HG03575 (cell line): ENCODE measurements around the gene MMP24.
"Not testable (repeated sequence)": the region's sequence is repeated elsewhere in the genome, so short reads cannot be mapped to it uniquely, and the experiment has no call there.

Experiments used
- ATAC-seq: cut with Tn5 transposase; IDR thresholded peaks from one replicate; pipeline ENCODE4 v1.9.1; 2021; ENCODE audit not compliant: unreplicated experiment, insufficient number of reproducible peaks, low FRiP score; ENCODE audit errors: extremely low read depth

The MMP24 gene

DNA sequence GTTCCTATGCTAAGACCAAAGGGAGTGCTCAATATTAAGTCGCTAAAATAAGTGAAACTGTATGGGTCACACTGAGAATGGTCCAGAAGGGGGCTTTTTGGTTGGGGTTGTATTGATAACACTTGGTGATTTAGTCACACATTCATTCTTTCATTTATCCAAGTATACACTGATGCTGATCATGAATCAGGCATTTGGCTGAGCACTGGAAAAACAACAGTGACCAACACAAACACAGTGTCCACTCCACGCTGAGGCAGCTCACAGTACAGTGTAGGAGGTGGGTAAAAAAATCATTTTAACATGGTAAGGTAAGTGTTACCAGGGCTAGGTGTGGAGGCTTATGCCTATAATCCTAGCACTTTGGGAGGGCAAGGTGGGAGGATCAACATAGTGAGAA, 74.9 kb downstream of the MMP24 start:
- ATAC-seq = no peak

DNA sequence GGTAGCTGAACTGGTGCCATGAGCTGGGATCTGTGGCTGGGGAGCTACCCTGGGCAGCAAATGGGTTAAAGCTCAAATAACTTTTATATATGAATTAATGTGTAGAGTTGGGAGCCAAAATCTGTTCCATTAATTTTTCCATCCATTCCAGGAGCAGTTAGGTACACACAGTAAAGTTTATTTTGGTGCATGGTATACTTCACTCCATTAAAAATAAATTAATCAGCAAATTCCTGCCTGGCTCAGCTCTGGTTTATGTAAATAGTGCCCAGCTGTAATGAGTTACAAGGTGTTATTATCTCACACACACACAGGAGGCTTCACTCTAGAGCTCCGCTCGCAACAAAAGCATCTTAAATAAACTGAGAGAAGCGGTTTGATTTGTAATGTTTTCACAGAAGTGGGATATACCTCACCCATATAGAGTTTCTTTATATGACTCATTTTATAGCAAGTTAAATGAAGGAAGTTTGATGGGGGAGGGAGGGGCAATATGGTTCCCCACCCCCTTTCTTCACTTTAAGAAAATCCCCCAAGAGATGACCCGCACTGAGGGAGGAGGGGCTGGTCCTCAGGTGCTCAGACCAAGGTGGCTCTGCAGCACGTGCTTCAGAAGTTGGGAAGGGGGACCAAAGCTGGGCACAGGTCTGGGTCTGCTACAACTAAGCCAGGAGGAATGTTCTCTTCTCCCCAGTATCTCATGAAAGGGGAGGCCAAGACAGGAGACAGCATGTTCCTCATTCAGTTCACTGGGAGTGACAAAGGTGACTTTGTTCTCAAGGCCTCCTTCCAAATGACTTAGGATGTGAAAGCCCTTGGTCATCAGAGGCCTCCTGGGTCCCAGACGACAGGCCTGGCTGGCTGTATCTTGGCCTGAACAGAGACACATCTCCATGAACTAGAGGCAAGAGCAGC, 76.2 kb downstream of the MMP24 start:
- no peak for ATAC-seq

DNA sequence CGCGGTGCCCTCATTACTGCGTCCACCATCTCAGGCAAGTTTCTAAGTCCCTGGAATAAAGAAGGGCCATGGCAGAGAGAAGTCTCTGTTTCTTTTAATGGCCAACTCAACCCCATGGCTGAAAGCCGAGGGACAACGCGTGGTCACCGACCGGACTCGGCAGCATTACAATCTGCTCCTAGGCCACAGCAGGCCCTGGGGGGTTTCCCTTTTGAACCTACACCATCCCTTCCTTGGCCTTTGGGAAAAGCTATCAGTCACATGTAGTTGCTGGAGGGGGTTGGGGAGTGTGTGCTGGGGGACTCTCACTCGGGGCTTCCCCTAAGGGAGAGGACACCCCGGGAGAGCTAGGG, 76.9 kb downstream of the MMP24 start:
- no peak for ATAC-seq

DNA sequence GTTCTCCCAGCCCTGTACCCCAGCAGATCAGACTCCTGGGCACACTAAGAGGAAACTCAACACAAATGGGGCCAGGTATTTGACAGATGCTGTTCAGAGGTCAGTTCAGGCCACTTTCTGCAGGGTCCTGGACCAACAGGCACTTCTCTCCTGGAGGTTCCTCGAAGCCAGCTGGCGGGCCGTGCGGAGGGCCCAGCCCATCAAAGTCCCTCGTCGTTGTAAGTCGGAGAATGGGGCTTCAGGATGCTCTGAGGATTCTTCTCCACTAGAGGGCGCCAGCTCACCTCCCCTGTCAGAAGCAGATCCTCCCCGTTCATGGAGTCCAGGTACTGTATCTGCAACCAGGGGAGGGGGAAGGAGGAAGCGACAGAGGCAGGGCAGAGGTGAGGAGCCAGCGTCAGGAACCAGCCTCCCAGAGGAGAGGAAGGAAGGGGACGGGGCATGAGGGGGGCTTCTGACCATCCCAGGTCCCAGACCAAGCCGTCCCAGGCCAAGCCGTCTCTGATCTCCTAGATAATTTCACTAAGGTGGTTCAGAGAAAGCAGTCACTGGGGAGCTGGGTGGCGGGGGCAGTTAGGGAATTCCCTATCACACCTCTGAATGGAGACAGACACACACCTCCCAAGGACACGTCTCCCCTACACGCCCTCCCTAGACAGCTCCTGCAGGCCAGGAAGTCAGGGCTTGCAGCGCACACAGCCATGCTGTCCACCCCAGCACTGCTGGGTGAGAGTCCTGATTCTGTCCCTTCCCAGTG, 77.4 kb downstream of the MMP24 start:
- no peak for ATAC-seq

DNA sequence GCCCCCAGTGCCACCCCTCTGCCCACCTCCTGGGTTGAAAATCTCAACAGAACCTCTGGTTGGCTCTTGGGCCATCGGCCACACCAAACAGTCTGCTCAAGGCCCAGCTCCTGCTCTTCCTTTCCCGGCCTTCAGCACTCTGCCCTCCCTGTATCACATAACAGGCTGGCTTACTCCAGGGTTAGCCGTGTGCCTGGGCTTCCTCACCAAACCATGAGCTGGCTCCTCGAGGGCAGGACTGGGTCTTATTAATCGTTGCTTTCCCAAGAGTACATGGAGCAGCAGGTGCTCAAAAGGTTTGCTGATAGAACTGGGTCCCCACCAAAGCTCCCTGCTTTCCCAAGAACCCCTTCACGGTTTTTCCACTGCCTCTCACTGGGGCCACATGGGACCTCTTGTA, 78.5 kb downstream of the MMP24 start:
- ATAC-seq = no peak

DNA sequence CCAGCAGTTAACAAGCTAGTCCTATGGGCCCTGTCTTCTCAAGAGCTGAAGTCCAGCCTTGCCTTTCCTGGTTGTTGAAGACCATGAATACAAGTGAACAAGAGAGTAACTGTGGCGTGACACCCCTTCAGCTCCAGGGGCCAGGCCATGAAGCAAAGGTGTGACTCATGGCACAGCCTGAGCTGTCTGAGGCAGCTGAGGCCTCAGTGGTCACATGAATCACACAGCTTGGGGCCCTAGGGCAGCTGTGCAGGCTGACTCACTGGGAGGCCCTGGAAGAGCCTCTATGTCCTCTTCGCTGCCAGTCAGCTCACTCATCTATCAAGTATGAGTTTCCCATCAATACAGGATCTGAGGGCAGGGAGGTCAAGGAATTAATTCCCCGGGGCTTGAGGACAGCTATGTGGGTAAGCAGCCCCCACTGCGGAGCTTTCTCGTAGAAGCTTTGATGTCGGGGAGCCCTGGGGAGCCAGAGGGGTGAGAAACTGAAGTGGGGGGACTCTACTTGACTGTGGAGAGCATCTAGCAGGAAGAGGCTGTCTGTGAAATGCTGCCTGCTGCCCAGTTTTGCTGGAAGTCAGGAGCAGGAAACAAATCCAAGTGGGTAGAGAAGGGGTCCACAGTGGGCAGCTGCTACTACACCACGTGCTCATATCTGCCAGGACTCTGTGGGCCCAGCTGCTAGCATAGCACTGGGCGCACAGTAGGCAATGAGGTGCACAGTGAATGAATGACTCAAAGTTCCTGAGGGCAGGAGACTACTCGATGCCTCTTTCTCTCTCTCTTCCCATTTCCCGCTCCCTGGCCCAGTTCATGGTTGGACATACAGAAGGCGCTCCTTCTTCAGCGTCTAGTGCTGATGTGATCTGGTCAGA, 79.4 kb downstream of the MMP24 start:
- no peak for ATAC-seq

DNA sequence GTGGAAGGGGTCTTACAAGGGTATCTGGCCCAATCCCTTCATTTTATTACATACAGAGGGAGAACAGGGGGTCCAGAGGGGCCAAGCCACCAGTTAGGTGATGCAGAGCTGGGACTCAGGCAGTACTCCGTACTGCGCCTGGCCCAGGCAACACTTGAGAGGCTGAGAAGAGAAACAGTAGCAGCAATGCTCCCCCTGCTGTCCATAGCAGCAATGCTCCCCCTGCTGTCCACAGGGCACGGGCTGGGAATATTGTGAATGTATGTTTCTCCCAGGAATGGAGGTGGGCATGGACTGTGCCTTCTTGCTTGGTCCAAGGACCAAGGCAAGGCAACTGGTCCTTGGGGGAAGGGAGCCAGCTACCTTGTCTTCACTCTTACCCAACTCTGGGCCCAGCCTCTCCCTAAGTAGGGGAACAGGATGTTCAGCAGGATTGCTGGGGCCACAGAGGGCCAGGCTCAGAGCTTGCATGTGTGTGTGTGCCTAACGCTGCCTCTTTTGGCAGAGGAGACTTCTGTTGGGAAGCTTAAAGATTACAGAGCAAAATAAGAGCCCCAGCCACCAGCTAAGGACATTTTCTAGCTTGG, 80.5 kb downstream of the MMP24 start:
- no peak for ATAC-seq

DNA sequence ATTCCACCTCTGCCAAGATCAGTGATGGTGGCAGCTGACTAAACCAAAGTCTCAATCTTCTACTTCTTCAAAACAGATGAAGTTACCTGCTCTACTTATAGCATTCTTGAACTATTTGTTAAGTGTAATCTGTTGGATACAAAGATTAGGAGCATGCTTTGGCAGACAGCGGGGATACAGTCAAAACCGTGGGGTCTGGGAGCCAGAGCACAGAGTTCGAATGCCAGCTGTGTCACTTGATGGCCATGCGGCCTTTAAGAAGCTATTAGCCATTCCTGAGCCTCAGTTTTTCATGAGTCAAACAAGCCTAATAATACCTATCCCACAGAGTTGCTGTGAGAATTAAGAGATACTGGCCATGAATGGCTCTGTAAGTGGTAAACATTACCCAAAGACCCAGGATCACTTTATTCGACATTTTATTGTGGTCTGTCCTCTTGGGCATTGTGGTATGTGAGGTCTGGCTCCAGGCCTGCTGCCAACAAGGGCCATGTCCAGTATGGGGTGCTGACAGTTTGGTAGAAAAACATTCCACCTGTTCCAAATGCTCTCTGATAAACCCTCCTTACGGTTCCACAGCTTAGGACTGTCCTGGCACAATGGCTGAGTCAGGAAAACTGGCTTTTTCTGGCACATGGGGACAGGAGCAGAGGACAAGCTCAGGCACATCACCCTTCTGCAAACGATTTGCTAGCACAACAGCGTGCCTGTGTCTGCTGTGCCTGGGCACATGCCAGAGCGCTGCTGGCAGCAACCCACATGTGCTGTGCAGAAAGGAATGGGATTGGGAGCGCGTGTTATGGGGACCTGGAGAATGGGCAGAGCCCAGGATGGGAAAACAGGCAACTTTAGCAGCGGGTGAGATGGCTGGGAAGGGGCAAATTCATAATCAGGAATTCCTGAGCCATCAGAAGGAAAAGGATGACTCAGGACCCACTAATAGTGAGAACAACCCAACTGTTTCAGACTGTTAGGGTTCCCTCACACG, 81.5 kb downstream of the MMP24 start:
- ATAC-seq = no peak

DNA sequence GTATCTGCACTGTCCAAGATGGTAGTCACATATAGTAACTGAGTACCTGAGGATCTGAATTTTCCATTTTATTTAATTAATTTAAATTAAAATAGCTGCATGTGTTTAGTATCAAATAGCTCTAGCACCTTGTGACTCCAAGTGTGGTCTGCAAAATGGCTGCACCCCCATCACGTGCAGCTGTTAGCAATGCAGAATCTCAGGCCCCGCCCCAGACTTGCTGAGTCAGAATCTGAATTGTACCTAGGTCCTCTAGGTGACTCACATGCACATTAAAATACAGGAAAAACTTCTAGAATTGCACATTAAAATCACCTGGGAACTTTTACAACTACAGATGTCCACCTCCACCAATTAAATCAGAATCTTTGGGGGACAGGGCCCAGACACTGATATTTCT, 84.9 kb downstream of the MMP24 start:
- ATAC-seq = no peak

DNA sequence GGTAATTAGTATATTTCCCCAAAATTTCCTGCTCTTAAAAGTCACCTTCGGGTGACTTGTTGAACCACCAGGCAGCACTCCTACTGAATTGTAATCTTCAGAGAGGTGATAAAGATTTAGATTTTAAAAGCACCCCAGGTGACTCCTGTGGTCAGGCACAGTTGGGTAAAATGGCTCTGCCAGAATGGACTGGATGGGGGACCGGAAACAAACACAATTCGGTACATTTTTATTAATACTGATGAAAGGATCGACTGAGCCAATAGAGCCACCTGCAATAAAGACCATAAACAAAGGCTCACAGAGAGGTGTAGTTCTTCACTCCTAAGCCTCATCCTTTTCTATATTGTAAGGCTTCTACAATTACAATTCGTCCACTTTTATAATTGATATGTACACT, 85.3 kb downstream of the MMP24 start:
- no peak for ATAC-seq

DNA sequence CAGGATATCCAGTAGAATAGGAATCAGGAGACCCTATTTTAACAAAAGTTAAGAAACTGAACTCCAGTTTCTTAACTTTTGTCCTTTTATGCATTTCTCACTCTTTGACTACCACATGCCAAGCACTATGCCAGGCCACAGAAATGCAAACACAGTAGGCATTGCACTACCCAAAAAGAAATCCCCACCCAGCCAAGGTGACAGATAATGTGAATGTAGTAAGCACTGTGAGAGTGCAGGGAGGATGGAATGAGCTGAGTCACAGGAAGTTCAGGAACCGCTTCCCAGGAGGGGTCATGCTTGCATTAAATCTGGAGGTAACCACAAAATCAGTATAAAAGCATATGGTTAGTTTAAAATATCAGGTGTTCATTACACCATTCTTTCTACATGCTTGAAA, 85.8 kb downstream of the MMP24 start:
- no peak for ATAC-seq

DNA sequence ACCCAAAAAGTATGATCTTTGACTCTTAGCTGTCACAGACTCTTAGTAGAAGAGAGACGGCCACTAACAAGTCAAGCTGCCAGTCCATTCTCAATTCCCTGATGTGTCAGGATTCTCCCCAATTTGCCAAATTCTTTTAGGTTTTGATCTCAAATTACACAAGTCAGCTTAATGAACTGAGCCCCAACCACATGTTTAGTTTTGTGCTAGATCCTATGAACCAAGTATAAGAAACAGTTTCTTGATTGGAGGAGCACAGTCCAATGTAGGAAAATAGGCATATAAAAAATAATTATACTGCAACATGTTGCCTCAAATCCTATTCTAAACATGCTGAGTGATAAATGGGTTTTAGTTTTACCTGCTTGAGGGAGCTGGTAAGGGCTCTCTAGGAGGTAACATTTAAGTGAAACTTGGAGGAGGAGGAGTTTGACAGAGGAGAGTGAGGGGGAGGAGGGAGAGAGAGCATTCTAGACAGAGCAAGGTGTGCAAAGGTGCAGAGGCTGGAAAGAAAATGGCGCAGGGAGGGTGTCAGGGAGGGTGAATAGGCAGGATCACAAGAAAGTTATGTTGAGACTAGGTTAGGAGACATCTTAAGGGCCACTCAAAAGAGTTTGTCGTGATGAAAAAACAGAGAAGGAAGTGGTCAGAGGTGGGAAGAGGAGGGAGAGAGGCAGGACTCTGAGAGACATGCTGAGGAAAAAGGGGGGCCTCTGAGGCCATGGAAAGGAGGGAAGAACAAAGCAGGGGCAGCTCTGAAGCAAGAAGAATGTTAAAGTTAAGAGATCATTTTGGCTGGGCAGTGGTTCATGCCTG, 88.5 kb downstream of the MMP24 start:
- ATAC-seq = no peak

DNA sequence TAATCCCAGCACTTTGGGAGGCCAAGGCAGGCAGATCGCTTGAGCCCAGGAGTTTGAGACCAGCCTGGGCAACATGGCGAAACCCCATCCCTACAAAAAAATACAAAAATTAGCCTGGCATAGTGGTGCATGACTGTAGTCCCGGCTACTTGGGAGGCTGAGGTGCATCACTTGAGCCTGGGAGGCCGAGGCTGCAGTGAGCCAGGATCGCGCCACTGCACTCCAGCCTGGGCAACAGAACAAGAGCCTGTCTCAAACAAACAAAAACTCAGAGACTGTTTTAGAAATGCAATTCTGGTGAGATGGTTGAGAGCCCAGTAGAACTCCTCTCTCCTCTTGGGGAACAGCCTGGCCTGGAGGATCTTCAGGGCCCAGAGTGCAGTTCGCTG, 89.1 kb downstream of the MMP24 start:
- ATAC-seq = not testable (repeated sequence)

DNA sequence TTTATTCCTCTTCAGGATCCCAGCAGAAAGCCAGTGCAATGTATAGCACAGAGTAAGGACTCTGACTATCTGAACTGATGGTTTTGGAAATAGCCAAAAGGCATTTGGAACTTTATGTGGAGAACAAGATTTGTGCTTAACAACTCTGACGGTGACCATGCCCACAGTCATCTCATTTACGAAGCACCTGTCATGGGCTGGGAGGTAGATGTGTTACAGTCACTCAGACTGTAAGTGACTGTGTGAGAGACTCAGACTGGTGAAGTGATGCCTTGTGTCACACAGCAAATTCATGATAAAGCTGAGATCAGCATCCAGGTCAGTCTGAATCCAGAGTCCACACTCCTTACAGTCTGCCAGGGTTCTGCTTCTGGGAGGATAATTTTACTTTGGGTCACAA, 89.6 kb downstream of the MMP24 start:
- no peak for ATAC-seq

DNA sequence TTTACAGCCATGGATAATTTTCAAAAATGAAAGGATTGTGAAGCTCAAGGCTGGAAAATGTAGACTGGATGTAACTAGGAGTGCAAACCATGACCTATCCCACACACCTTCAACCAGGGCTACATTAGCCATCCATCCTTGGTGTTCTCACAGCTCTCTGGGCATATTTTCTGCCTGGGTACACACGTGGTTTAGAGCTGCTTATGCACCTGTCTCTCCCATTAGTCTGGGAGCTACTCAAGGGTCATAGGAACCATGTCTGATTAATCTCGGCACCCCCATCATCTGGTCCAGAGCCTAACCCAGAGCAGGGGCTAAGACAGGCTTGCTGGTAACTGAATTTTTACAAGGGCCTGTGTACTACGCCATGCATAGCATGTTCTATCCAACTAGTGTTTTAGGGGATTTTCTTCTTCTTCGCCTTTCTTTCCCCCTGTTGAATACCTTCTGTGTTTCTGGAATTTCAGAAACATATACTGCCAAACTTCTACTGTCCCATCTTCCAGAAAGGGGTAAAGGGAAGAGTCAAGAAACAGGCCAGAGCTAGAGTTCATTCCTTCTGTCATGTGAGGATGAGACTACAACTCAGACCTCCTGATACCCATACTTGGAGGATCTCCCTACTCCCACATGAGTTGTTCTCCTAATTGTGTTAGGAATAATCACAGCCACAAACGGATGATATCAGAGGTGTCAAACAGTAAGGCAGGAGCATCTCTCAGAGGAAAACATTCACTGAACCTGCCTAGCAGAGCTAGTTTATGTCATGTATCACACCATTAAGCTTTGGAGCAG, 91.1 kb downstream of the MMP24 start:
- ATAC-seq = no peak

DNA sequence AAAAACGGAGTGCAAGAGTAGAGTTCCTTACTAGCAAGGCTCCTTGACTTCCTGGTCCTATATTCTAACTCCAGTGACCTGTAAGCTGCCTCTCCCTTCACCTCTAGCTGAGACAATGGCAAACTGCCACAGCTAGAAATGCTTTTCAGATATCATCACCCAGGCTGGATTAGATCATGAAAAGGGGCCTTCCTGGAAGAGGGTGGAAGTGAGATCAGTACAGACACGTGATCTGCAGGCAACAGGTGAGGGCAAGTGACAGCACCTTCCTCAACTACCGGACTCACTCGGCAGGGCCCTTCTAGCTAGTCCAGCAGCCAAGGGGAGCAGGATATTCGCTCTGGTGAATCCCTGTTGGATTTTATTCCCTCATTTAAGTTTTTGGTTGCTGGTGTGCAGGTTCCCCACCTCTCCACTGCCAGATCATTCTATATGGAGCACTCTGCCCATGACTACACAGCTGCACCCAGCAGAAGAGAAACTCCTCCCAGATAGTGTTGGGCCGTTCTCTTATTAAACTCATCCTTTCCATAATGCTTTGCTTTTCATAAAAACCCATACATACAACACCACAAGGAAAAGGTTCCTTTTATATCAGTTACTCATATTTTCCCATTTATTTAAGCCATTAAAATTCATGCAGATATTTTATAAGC, 92.1 kb downstream of the MMP24 start:
- ATAC-seq = no peak
